HepG2 (cell line): ENCODE measurements around the gene GNA15. TPM values are rescaled to one million over a fixed set of nuclear protein-coding genes. Genes with fewer than 3 reads are reported as not detected.

Source experiments
- ATAC-seq: fragments of 200-7000 bp; cut with Tn5 transposase; 3 replicates; pipeline ENCODE4 v1.9.1; 2020; ENCODE audit warnings: mild to moderate bottlenecking, moderate library complexity
- BruUV-seq: library from RNA; stranded (reverse); fragments of 400-500 nt; replicated peaks from 2 replicates; lab custom pipeline; 2021; lab: Mats Ljungman, UMichigan
- CTCF ChIA-PET: fragments of 300-600 bp; formaldehyde crosslinking; extraction: SDS; loops from one replicate; lab custom pipeline; 2021; ENCODE audit warnings: low total read pairs, inconsistent platforms, low intra/inter-chr PET ratio; lab: Yijun Ruan, JAX
- POLR2A ChIA-PET: fragments of 350-600 bp; sonication (Branson Sonifier 250); formaldehyde crosslinking; loops from one replicate; lab custom pipeline; 2020; ENCODE audit warnings: antibody characterized with exemption, inconsistent platforms; lab: Yijun Ruan, JAX
- DNase-seq: peaks from one replicate; pipeline ENCODE4 v3.0.0-alpha.2; 2015; ENCODE audit warnings: low spot score
- FAIRE-seq: peaks from 3 replicates; lab custom pipeline; 2011; peaks lifted over from hg19 to GRCh38; lab: Jason Lieb, UNC
- H2AFZ ChIP-seq: one replicate; pipeline ENCODE4 v1.6.1; 2011; ENCODE audit warnings: low read length, inconsistent platforms
- H3K27ac ChIP-seq: fragments of 300-600 bp; 3 replicates; pipeline ENCODE4 v1.8.0; 2011; ENCODE audit warnings: mixed run types, mild to moderate bottlenecking, mixed read lengths, low read length, inconsistent platforms; ENCODE audit not compliant: insufficient read depth; ENCODE audit errors: extremely low read length
- H3K27me3 ChIP-seq, 2 experiments: fragments of 200-600 bp in 1 of 2; 2 replicates in 1 of 2; 3 replicates in 1 of 2; pipeline versions ENCODE4 v1.6.0 to v1.8.0; 2011; ENCODE audit warnings: low read length in 2 of 2, mild to moderate bottlenecking in 2 of 2, moderate library complexity in 2 of 2, inconsistent platforms in 1 of 2; ENCODE audit not compliant: insufficient read depth in 2 of 2, control insufficient read depth in 1 of 2
- H3K36me3 ChIP-seq, 2 experiments: fragments of 200-600 bp in 1 of 2; replicated peaks in 1 of 2; 2 replicates in 1 of 2; 3 replicates in 1 of 2; pipeline versions ENCODE4 v1.5.1 to v1.8.0; 2011; ENCODE audit warnings: low read length in 2 of 2, inconsistent platforms in 1 of 2; ENCODE audit not compliant: insufficient read depth in 2 of 2, control insufficient read depth in 1 of 2
- H3K4me1 ChIP-seq: 2 replicates; pipeline ENCODE4 v1.5.1; 2012; ENCODE audit warnings: low read length, inconsistent platforms; ENCODE audit not compliant: insufficient read depth
- H3K4me2 ChIP-seq: 2 replicates; pipeline ENCODE4 v1.6.0; 2011; ENCODE audit warnings: low read depth, low read length, inconsistent platforms
- H3K4me3 ChIP-seq, 3 experiments: fragments of 200-600 bp in 1 of 3; sonication (generic), shearing (Covaris generic) in 1 of 3; replicated peaks in 1 of 3; 2 replicates each; pipeline ENCODE4 v1.5.1; 2011 to 2016; ENCODE audit warnings: low read length in 3 of 3, inconsistent platforms in 2 of 3, low read depth in 2 of 3, mild to moderate bottlenecking in 2 of 3, control low read depth in 1 of 3, mixed read lengths in 1 of 3; ENCODE audit not compliant: insufficient read depth in 1 of 3
- H3K79me2 ChIP-seq: one replicate; pipeline ENCODE4 v1.6.1; 2011; ENCODE audit warnings: low read length, inconsistent platforms; ENCODE audit not compliant: insufficient read depth
- H3K9ac ChIP-seq: 2 replicates; pipeline ENCODE4 v1.6.0; 2011; ENCODE audit warnings: mild to moderate bottlenecking, low read depth, low read length, inconsistent platforms; ENCODE audit not compliant: insufficient read depth
- H3K9me3 ChIP-seq: 2 replicates; pipeline ENCODE4 v1.5.1; 2012; ENCODE audit warnings: mild to moderate bottlenecking, low read length
- H4K20me1 ChIP-seq: 2 replicates; pipeline ENCODE4 v1.6.0; 2011; ENCODE audit warnings: inconsistent platforms, mild to moderate bottlenecking, low read length, moderate library complexity; ENCODE audit not compliant: insufficient read depth
- ARID2 ChIP-seq: sonication (generic); formaldehyde crosslinking; IDR thresholded peaks from 2 replicates; pipeline ENCODE4 v1.8.1; 2022; ENCODE audit warnings: mild to moderate bottlenecking, missing genetic modification reagents, borderline replicate concordance
- GABPA ChIP-seq, 2 experiments: IDR thresholded peaks; 2 replicates each; pipeline ENCODE4 v1.6.1; 2011 to 2016; ENCODE audit warnings: low read depth in 2 of 2, low read length in 1 of 2, missing biosample characterization in 1 of 2, missing genetic modification characterization in 1 of 2
- GABPB1 ChIP-seq: IDR thresholded peaks from 2 replicates; pipeline ENCODE4 v1.6.1; 2016; ENCODE audit warnings: mild to moderate bottlenecking, missing genetic modification reagents, moderate library complexity, missing compliant biosample characterization
- NCOA5 ChIP-seq: sonication (generic); formaldehyde crosslinking; IDR thresholded peaks from 2 replicates; pipeline ENCODE4 v1.4.0; 2020; ENCODE audit warnings: missing genetic modification reagents
- NR2C2 ChIP-seq: sonication (generic); formaldehyde crosslinking; IDR thresholded peaks from 2 replicates; pipeline ENCODE4 v1.4.0; 2020; ENCODE audit warnings: missing genetic modification reagents, mild to moderate bottlenecking, moderate library complexity, borderline replicate concordance
- ZBTB8A ChIP-seq: sonication (generic); formaldehyde crosslinking; IDR thresholded peaks from 2 replicates; pipeline ENCODE4 v1.4.0; 2020; ENCODE audit warnings: mild to moderate bottlenecking, low read depth, missing genetic modification reagents, borderline replicate concordance
- ZNF232 ChIP-seq: sonication (generic); formaldehyde crosslinking; IDR thresholded peaks from 2 replicates; pipeline ENCODE4 v1.4.0; 2020; ENCODE audit warnings: missing genetic modification reagents, borderline replicate concordance
- ZNF343 ChIP-seq: sonication (generic); formaldehyde crosslinking; IDR thresholded peaks from 2 replicates; pipeline ENCODE4 v1.4.0; 2020; ENCODE audit warnings: mild to moderate bottlenecking, missing genetic modification reagents
- ZNF589 ChIP-seq: sonication (generic); formaldehyde crosslinking; conservative IDR thresholded peaks from 2 replicates; pipeline ENCODE4 v1.8.0; 2022; ENCODE audit warnings: mild to moderate bottlenecking, moderate library complexity, missing genetic modification reagents
- ZNF816 ChIP-seq: sonication (generic); formaldehyde crosslinking; IDR thresholded peaks from 2 replicates; pipeline ENCODE4 v1.8.0; 2022; ENCODE audit warnings: missing genetic modification reagents, mild to moderate bottlenecking, borderline replicate concordance
- ZNF878 ChIP-seq: sonication (generic); formaldehyde crosslinking; IDR thresholded peaks from 2 replicates; pipeline ENCODE4 v1.8.1; 2023; ENCODE audit warnings: mild to moderate bottlenecking, missing genetic modification reagents, moderate library complexity
- WGBS: methylation state at CpG from one replicate; pipeline ENCODE4 v1.1.6; 2017; ENCODE audit warnings: low lambda C conversion rate; 5-methylcytosine and 5-hydroxymethylcytosine counted together
- in situ Hi-C: cut with HindIII; loops from 2 replicates; pipeline ENCODE4 v1.10.0; 2017; ENCODE audit warnings: low pct_unique_long_range_greater_than_20kb; ENCODE audit not compliant: extremely low pct_ligation_motif_present
- intact Hi-C: fragments of 100-400 bp; cut with micrococcal nuclease; formaldehyde crosslinking; loops from one replicate; pipeline ENCODE4 v1.10.0; 2022; ENCODE audit not compliant: unreplicated experiment
- polyA plus RNA-seq, 8 experiments: library from polyadenylated mRNA; depleted of rRNA in 3 of 8; stranded (reverse) in 7 of 8; unstranded in 1 of 8; fragments of >200 nt; fragmentation: Illumina TruSeq in 4 of 8; extraction: Trizol in 4 of 8; gene quantifications; 2 replicates each; pipeline versions ENCODE4 v1.2.1 to v1.2.3, GENCODE V29; 2011 to 2016; ENCODE audit warnings: low read depth in 4 of 8, missing spikeins in 1 of 8, mixed read lengths in 1 of 8; ENCODE audit not compliant: insufficient read depth in 1 of 8
- total RNA-seq, 5 experiments: library from RNA; depleted of rRNA; stranded (reverse); fragments of >200 nt; fragmentation: Illumina TruSeq; extraction: Trizol; gene quantifications; 2 replicates each; pipeline ENCODE4 v1.2.3, GENCODE V29; 2016; ENCODE audit warnings: low read depth in 1 of 5
- TF ChIP-seq, protein P1 (sequence below): sonication (generic); formaldehyde crosslinking; IDR thresholded peaks from 2 replicates; pipeline ENCODE4 v1.5.0; 2020; ENCODE audit warnings: mild to moderate bottlenecking, low read depth, missing genetic modification reagents, borderline replicate concordance

GNA15 gene
- total and polyA plus RNA-seq, 2 of the 13 experiments (the other 11 are each of a cell fraction or from before 2014, with no cell fraction given): not detected

DNA sequence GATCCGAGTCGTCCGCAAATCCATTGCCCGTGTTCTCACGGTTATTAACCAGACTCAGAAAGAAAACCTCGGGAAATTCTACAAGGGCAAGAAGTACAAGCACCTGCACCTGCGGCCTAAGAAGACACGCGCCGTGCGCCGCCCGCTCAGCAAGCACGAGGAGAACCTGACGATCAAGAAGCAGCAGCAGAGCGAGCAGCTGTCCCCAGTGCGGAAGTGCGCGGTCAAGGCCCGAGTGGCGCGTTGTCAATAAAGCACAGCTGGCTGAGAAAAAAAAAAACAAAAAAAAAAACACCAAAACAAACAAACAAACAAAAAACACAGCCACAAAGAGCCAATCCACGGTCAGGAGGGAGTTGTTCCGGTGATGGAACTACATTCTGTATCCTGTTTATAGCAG, 4.7 kb upstream of the GNA15 start:
- TF ChIP-seq NCOA5 (CRISPR knock-in tag) (no peak), GABPA (IDR thresholded peaks at IDR 0.05; ENCODE audit: low read depth, low read length) (no peak), GABPA (CRISPR knock-in tag; IDR thresholded peaks at IDR 0.05; ENCODE audit: low read depth) (no peak), ARID2 (CRISPR knock-in tag) (no peak), ZBTB8A (CRISPR knock-in tag) (no peak), GABPB1 (CRISPR knock-in tag) (no peak), ZNF343 (no peak), ZNF816 (CRISPR knock-in tag) (no peak), ZNF589 (CRISPR knock-in tag) (no peak), ZNF232 (CRISPR knock-in tag) (no peak), ZNF878 (no peak), NR2C2 (CRISPR knock-in tag) (no peak)
- TF ChIP-seq, protein P1, sequence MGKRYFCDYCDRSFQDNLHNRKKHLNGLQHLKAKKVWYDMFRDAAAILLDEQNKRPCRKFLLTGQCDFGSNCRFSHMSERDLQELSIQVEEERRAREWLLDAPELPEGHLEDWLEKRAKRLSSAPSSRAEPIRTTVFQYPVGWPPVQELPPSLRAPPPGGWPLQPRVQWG (CRISPR knock-in tag): no peak
- CTCF ChIA-PET: no interaction called here
- 87% methylated on average over 24 of the region's 24 CpGs for WGBS

More for the DNA sequence above, 4.7 kb upstream of the GNA15 start:
- in situ Hi-C loops (no loop called here), intact Hi-C loops (no loop called here)
- Histone ChIP-seq H3K4me2 (no peak overlapping the region), H3K9ac (no peak overlapping the region), H2AFZ (no peak overlapping the region), H4K20me1 (no peaks in the 10 kb centered on the region), H3K4me1 (peaks cover 7% of the 10 kb centered on the region; the same call in 1 of the 2 replicates), H3K4me3 (no peak overlapping the region), H3K36me3 (no peaks in the 10 kb centered on the region), H3K9me3 (no peaks in the 10 kb centered on the region), H3K27ac (no peak overlapping the region), H3K27me3 (peaks cover 0 to 7% of the 10 kb centered on the region in 2 experiments; a peak in 2 of 5 replicates), H3K79me2 (no peaks in the 10 kb centered on the region)
- no peak for ATAC-seq
- POLR2A ChIA-PET: no interaction called here
- FAIRE-seq: no peak
- DNase-seq: no peak
- no TSS peak for BruUV-seq
